Mononuclear cell (primary cell): ENCODE data around the gene PCYOX1L. TPM values are rescaled to one million over a fixed set of nuclear protein-coding genes. Genes with fewer than 3 reads are reported as not detected.

ENCODE experiments used
- total RNA-seq: library from RNA; depleted of rRNA; stranded (reverse); fragments of >200 nt; gene quantifications from one replicate; pipeline ENCODE4 v1.2.3, GENCODE V29; 2012

The PCYOX1L gene
- total RNA-seq, 1 donor: 9.2 TPM

Other genes starting within 250 kb of the PCYOX1L start
- 4.4 TPM for gene ABLIM3, start 216.6 kb upstream of the PCYOX1L start, total RNA-seq
- under 0.01 TPM for gene AFAP1L1, start 86.2 kb upstream of the PCYOX1L start, total RNA-seq
- 24.9 TPM for gene GRPEL2, start 12.5 kb upstream of the PCYOX1L start, total RNA-seq
- not detected for gene IL17B, start 21.2 kb downstream of the PCYOX1L start, total RNA-seq
- 249 TPM for gene CSNK1A1, start 193.4 kb downstream of the PCYOX1L start, total RNA-seq
- gene ARHGEF37, start 223.5 kb downstream of the PCYOX1L start, total RNA-seq: not detected